Erythroblast (primary cell): ENCODE data around the gene SLC22A31.
A peak's percentile ranks its signal among the peaks of the same experiment; 100 is the strongest.
"Not testable (repeated sequence)": the region's sequence is repeated elsewhere in the genome, so short reads cannot be mapped to it uniquely, and the experiment has no call there.

Experiments used
- DNase-seq, 2 experiments: peaks; one replicate each; lab custom pipeline; 2025; lab: John Stamatoyannopoulos, UW
- GATA1 ChIP-seq: IDR thresholded peaks from 2 replicates; pipeline ENCODE4 v1.6.1; 2011; ENCODE audit warnings: low read depth, mild to moderate bottlenecking, control low read depth, low read length, moderate library complexity
- POLR2A ChIP-seq: IDR thresholded peaks from 2 replicates; pipeline ENCODE4 v1.6.1; 2011; ENCODE audit warnings: mild to moderate bottlenecking, low read length

SLC22A31 gene

GRCh38 chr16:89200124-89200849 is at the start of gene SLC22A31:
TSS of gene SLC22A31 (minus strand) at chr16:89200537. CDS start at chr16:89200501, 36 bp downstream.
- no peak for TF ChIP-seq POLR2A
- TF ChIP-seq GATA1 = no peak
- no peak for DNase-seq

DNA sequence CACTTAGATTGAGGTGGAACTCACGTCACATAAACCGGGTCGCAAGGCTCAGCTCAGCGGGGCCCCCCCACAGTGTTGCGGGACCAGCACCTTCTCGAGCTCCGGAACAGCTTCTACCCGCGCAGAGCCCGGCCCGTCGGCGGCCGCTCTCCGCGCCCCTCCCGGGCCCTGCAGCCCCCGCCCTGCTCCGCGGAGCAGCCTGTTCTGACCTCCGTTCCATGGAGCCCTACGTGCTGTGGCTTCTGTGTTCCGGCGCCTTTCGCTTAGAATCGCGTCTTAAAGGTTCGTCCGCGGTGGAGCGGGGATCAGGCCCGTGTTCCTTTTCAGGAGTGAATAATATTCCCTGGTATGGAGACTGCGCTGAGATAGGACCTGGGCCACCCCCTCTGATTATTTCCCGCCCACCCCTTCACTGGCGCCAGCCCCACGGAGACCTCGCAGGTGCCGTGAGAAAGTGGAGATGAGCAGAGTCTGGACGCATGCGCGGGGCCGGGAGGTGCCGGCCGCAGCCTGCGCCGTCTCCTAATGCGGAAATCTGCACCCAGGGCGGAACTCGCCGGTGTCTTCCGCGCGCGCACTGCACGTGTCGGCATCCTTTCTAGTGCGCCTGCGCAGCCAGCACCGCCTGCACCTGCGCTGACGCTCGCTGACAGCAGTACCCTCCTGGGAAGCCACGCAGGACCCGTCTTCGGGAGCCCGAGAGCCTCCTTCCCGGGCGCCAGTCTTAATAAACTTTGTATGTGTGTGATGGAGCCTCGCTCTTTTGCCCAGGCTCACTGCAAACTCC is 48.1 kb upstream of the SLC22A31 start:
- no peak for DNase-seq
- TF ChIP-seq GATA1 (no peak), POLR2A (no peak)

GRCh38 chr16:89247734-89248075 is 47.4 kb upstream of the SLC22A31 start:
- not testable (repeated sequence) for DNase-seq

DNA sequence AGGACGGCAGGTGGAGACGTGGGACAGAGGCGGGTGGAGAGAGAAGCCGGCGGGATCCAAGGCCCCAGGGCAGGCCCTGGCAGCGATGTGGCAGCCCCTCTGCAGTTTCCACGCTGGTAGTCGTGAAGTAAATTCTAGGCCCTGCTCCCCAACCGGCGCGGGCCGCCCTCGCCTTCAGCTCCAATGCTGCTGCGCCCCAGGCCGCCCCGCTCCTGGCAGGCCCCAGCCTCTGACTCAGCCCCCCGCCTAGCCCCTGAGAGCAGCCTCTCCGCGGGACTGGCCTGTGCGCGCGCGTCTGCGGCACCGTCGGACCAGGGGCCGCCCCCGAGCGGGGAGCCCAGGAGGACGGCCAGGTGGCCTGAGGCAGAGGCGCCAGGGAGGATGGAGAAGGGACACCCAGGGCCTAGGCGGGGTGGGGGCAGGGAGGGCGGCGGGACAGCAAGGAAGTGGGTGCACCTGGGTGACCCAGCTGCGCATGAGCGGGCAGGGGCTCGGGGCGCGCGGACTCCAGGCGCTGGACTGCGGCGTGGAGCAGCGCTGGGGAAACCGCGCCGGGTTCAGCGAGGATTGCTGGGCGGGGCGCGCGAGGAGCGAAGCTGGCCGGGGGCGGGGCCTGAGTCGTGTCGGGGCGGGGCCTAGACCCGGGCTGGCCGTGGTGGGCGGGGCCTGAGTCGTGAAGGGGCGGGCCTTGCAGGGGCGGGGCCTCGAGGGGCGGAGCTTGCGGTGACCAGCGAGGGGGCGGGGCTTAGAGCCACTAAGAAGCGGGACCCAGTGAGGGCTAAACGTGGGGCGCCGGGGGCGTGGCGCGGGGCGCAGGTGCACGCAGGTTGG is 46.8 kb upstream of the SLC22A31 start:
- DNase-seq = peak; percentile 89 to 94
- TF ChIP-seq POLR2A = no peak
- no peak for TF ChIP-seq GATA1

- DNase-seq = no peak
Observed at GRCh38 chr16:89246383-89246902, 46.1 kb upstream of the SLC22A31 start.

GRCh38 chr16:89244754-89245153 is 44.4 kb upstream of the SLC22A31 start:
- DNase-seq = no peak
- TF ChIP-seq POLR2A (no peak), GATA1 (no peak)

More at GRCh38 chr16:89246383-89246902, 46.1 kb upstream of the SLC22A31 start:
- no peak for TF ChIP-seq POLR2A
- TF ChIP-seq GATA1 = no peak

- DNase-seq = not testable (repeated sequence)
Observed at GRCh38 chr16:89244264-89244663, 43.9 kb upstream of the SLC22A31 start.

DNA sequence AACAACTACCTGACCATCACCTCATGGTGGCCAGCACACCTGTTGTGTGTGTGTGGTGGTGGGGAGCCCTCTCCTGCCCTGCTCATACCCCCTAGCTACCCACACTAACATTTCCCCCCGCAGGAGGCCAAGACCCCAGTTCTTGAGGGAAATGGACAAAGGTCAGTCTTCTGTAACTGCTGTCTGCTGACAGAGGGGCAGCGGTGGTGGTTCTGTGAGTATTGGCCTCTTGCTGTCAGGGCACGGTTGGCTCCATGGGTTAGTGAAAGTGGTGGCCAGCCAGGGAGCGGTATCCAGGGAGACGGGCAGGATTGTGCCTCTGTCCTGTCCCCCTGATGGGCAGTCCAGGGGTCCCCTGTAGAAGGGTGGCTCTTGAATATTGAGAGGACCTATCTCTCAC is 43.3 kb upstream of the SLC22A31 start:
- DNase-seq = no peak
- TF ChIP-seq POLR2A (no peak), GATA1 (no peak)

- TF ChIP-seq POLR2A (no peak), GATA1 (no peak)
- DNase-seq = no peak
Observed at GRCh38 chr16:89242795-89243200, 42.5 kb upstream of the SLC22A31 start.

GRCh38 chr16:89241187-89242007 is 41.1 kb upstream of the SLC22A31 start:
- TF ChIP-seq GATA1 (no peak), POLR2A (peak; percentile 94)
- peak; percentile 86 for DNase-seq

DNA sequence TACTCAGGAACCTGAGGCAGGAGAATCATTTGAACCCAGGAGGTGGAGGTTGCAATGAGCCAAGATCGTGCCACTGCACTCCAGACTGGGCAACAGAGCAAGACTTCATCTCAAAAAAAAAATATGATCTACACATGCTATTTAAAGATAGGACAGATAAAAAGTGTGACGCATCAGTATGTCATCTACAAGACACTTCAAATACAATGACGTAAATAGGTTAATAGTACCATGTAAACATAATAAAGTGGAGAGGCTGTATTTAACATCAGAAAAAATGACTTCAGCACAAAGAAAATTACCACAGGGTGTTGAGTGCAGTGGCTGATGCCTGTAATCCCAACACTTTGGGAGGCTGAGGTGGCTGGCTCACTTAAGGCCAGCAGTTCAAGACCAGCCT is 37.4 kb upstream of the SLC22A31 start:
- no peak for TF ChIP-seq GATA1
- TF ChIP-seq POLR2A = no peak

DNA sequence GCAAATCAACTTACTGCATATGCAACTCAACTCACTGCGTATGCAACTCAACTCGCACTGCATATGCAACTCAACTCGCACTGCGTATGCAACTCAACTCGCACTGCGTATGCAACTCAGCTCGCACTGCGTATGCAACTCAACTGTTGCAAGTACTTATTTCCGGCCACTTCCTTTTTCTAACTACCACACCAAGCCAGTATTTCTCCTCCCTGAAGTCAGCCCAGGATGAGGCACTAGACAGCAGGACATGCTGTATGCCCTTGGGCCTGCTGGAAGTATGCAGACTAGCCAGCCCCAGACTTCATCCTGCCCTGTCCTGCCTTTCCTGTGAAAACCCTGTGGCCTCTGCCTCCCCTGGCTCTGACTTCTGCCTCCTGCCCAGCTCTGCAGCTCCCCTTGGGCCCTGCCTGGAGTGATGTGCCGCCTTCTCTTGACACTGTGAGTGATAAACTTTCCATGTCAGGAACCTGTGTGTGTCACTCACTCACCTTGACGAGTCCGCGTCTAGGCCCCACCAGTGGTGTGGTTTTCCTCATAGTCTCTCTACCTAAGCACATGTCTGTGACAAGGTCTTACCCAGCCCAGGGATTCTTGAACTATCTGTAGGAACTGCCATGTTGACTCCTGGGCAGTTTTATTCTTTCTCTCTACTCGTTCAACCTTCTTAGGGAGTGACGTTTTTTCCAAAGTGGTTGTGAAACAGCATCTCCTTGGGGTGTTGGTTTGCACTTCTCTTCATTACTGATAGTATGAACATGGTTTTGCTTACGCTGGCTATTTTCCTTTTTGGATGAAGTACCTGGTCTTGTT is 33.5 kb upstream of the SLC22A31 start:
- no peak for DNase-seq
- no peak for TF ChIP-seq POLR2A
- TF ChIP-seq GATA1 = no peak

More for the DNA sequence above, 37.4 kb upstream of the SLC22A31 start:
- no peak for DNase-seq

DNA sequence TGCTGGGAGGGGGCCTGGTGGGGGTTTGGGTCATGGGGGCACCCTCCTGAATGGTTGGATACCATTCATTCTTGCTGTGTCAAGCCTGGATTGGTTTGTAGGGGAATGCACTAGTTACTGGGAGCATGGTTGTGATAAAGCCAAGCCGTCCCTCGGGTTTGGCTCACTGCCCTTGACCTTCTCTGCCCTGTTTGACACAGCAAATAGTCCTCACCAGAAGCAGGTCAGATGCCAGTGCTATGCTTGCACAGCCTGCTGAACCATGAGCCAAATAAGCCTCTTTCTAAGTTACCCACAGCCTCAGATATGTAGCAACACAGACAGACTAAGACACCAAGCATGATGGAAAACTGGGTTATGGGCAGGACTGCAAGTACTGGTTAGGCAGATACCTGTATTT is 31.8 kb upstream of the SLC22A31 start:
- TF ChIP-seq GATA1 = no peak
- TF ChIP-seq POLR2A = no peak
- no peak for DNase-seq
